Natural killer cell (primary cell): ENCODE data around the gene TBC1D22A. TPM values are rescaled to one million over a fixed set of nuclear protein-coding genes. Genes with fewer than 3 reads are reported as not detected.

Experiments
- ATAC-seq, 3 donors: fragments of 150-1000 bp in 2 of 3; fragments of 200-7000 bp in 1 of 3; cut with Tn5 transposase; 1 replicate in 1 of 3; 2 replicates in 2 of 3; pipeline ENCODE4 v1.10.0; 2021; ENCODE audit warnings: mild to moderate bottlenecking in 2 of 3, moderate library complexity in 2 of 3
- DNase-seq, 2 donors: peaks; one replicate each; pipeline versions ENCODE4 v3.0.0 to v3.0.0-alpha.2; 2013 to 2021; ENCODE audit warnings: mixed read lengths in 1 of 2
- H3K27ac ChIP-seq: one replicate; pipeline ENCODE4 v1.5.1; 2013; ENCODE audit warnings: mild to moderate bottlenecking, low read length
- H3K27me3 ChIP-seq: one replicate; pipeline ENCODE4 v1.6.1; 2013; ENCODE audit warnings: low read length; ENCODE audit not compliant: control insufficient read depth, insufficient read depth
- H3K36me3 ChIP-seq: one replicate; pipeline ENCODE4 v1.6.1; 2013; ENCODE audit warnings: low read length; ENCODE audit not compliant: control insufficient read depth, insufficient read depth
- H3K4me1 ChIP-seq: one replicate; pipeline ENCODE4 v1.6.1; 2013; ENCODE audit warnings: low read length; ENCODE audit not compliant: control insufficient read depth, insufficient read depth
- H3K4me3 ChIP-seq: one replicate; pipeline ENCODE4 v1.5.1; 2013; ENCODE audit warnings: low read length
- H3K9me3 ChIP-seq: one replicate; pipeline ENCODE4 v1.6.1; 2013; ENCODE audit warnings: low read length; ENCODE audit not compliant: control insufficient read depth, insufficient read depth
- H3K27ac Mint-ChIP-seq, 2 donors: one replicate each; pipeline ENCODE4 v1.8.0; 2022; ENCODE audit warnings: mild to moderate bottlenecking in 2 of 2, mixed read lengths in 2 of 2, moderate library complexity in 1 of 2
- H3K27me3 Mint-ChIP-seq, 2 donors: one replicate each; pipeline ENCODE4 v1.8.0; 2022; ENCODE audit warnings: low read depth in 2 of 2, mixed read lengths in 2 of 2
- H3K36me3 Mint-ChIP-seq: one replicate; pipeline ENCODE4 v1.8.0; 2022; ENCODE audit warnings: mixed read lengths
- H3K4me1 Mint-ChIP-seq, 2 donors: one replicate each; pipeline ENCODE4 v1.8.0; 2022; ENCODE audit warnings: mixed read lengths in 2 of 2
- H3K4me3 Mint-ChIP-seq: one replicate; pipeline ENCODE4 v1.8.0; 2022; ENCODE audit warnings: mild to moderate bottlenecking, moderate library complexity, mixed read lengths
- H3K9me3 Mint-ChIP-seq, 2 donors: one replicate each; pipeline ENCODE4 v1.8.0; 2022; ENCODE audit warnings: mixed read lengths in 2 of 2
- CTCF ChIP-seq: fragments of 200-600 bp; IDR thresholded peaks from one replicate; pipeline ENCODE4 v1.8.0; 2022; ENCODE audit warnings: antibody characterized with exemption
- whole genome bisulfite sequencing: methylation state at CpG from one replicate; pipeline ENCODE4 v1.1.7; 2013; ENCODE audit warnings: missing lambda C conversion rate; ENCODE audit not compliant: insufficient coverage; 5-methylcytosine and 5-hydroxymethylcytosine counted together
- intact Hi-C: fragments of 100-400 bp; cut with micrococcal nuclease; formaldehyde crosslinking; loops from one replicate; pipeline ENCODE4 v1.14.2; 2022
- total RNA-seq, 4 donors: library from RNA; stranded (reverse); fragments of 120-200 nt in 1 of 4; gene quantifications; one replicate each; pipeline versions ENCODE4 v1.2.3 to v1.2.4, GENCODE V29; 2013 to 2022

The TBC1D22A gene
- total RNA-seq, 3 donors from 2014 or later (not counting 1 experiment from before 2014, with no cell fraction given): 47.4 to 53.7 (median 53.2) TPM

GRCh38 chr22:46807458-46807857 is 45.0 kb downstream of the TBC1D22A start:
- peaks cover 9% of the 10 kb centered on the region for H3K36me3 ChIP-seq
- TF ChIP-seq CTCF: no peak
- peaks cover 17% of the 10 kb centered on the region for H3K4me1 ChIP-seq
- H3K9me3 ChIP-seq: no peaks in the 10 kb centered on the region
- WGBS: 94% methylated on average over 6 of the region's 6 CpGs
- Mint-ChIP-seq H3K9me3 (no peaks in the 10 kb centered on the region), H3K27me3 (no peaks in the 10 kb centered on the region), H3K4me3 (no peak overlapping the region), H3K27ac (peak overlapping the region in 1 of 2 donors; percentile 27), H3K4me1 (peaks cover 52 to 58% of the 10 kb centered on the region in 2 donors), H3K36me3 (no peaks in the 10 kb centered on the region)
- no peak overlapping the region for H3K4me3 ChIP-seq
- H3K27ac ChIP-seq: no peak overlapping the region
- H3K27me3 ChIP-seq: no peaks in the 10 kb centered on the region
- DNase-seq (no peak), ATAC-seq (no peak)
- intact Hi-C loops: no loop called here

- TF ChIP-seq CTCF: no peak
- peaks cover 10% of the 10 kb centered on the region for H3K36me3 ChIP-seq
- no peak overlapping the region for H3K27ac Mint-ChIP-seq
- H3K9me3 Mint-ChIP-seq: no peaks in the 10 kb centered on the region
- no peaks in the 10 kb centered on the region for H3K9me3 ChIP-seq
- H3K4me1 Mint-ChIP-seq: peaks cover 49 to 50% of the 10 kb centered on the region in 2 donors
- H3K4me3 ChIP-seq: no peak overlapping the region
- no peak overlapping the region for H3K4me3 Mint-ChIP-seq
- peaks cover 8% of the 10 kb centered on the region for H3K4me1 ChIP-seq
- 96% methylated on average over 17 of the region's 17 CpGs for WGBS
- H3K27me3 Mint-ChIP-seq: no peaks in the 10 kb centered on the region
- H3K36me3 Mint-ChIP-seq: no peaks in the 10 kb centered on the region
- ATAC-seq (no peak), DNase-seq (no peak)
- no peaks in the 10 kb centered on the region for H3K27me3 ChIP-seq
- H3K27ac ChIP-seq: no peak overlapping the region
- intact Hi-C loops: no loop called here
Observed at GRCh38 chr22:46809153-46809885, 46.9 kb downstream of the TBC1D22A start.

- Mint-ChIP-seq H3K4me3 (no peak overlapping the region), H3K9me3 (no peaks in the 10 kb centered on the region), H3K27ac (no peak overlapping the region), H3K27me3 (no peaks in the 10 kb centered on the region), H3K36me3 (no peaks in the 10 kb centered on the region), H3K4me1 (peaks cover 53 to 57% of the 10 kb centered on the region in 2 donors)
- intact Hi-C loops: no loop called here
- Histone ChIP-seq H3K4me1 (peaks cover 8% of the 10 kb centered on the region), H3K36me3 (peaks cover 7% of the 10 kb centered on the region), H3K27me3 (no peaks in the 10 kb centered on the region), H3K27ac (no peak overlapping the region), H3K4me3 (no peak overlapping the region), H3K9me3 (no peaks in the 10 kb centered on the region)
- DNase-seq (no peak), ATAC-seq (no peak)
- 96% methylated on average over 21 of the region's 21 CpGs for WGBS
- no peak for TF ChIP-seq CTCF
Observed at GRCh38 chr22:46810856-46811786, 48.7 kb downstream of the TBC1D22A start.
